ES-I3 (cell line): ENCODE measurements around the gene PSMD7.

Source experiments
- H3K36me3 ChIP-seq: 2 replicates; pipeline ENCODE4 v1.6.1; 2013; ENCODE audit warnings: mild to moderate bottlenecking, low read length, control low read depth, moderate library complexity; ENCODE audit not compliant: insufficient read depth
- H3K4me1 ChIP-seq: 2 replicates; pipeline ENCODE4 v1.6.1; 2013; ENCODE audit warnings: mild to moderate bottlenecking, control low read depth, low read length; ENCODE audit not compliant: insufficient read depth
- H3K9ac ChIP-seq: 2 replicates; pipeline ENCODE4 v1.6.1; 2013; ENCODE audit warnings: low read depth, mild to moderate bottlenecking, low read length, moderate library complexity
- H3K9me3 ChIP-seq: 2 replicates; pipeline ENCODE4 v1.6.1; 2013; ENCODE audit warnings: mild to moderate bottlenecking, low read length, moderate library complexity; ENCODE audit not compliant: control insufficient read depth, insufficient read depth

Gene PSMD7

DNA sequence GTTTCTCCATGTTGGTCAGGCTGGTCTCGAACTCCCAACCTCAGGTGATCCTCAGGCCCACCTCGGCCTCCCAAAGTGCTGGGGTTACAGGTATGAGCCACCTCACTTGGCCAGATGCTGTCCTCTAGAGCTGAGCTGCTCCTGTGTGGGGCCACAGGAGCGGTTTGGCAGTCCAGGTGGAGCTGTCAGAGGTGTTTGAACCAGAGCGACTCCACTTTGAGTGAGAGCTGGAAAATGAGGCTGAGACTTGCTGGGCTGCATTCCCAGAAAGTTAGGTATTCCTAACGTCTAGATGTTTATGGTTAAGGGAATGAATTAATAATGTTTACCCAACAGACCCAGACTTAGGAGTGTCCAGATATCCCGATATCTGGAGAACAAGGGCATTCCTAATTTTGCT lies 16.8 kb upstream of the PSMD7 start:
- peaks cover 13% of the 10 kb centered on the region for H3K4me1 ChIP-seq
- H3K36me3 ChIP-seq, result no peaks in the 10 kb centered on the region
- no peaks in the 10 kb centered on the region; the same call in 1 of the 2 replicates for H3K9me3 ChIP-seq
- no peak overlapping the region for H3K9ac ChIP-seq

DNA sequence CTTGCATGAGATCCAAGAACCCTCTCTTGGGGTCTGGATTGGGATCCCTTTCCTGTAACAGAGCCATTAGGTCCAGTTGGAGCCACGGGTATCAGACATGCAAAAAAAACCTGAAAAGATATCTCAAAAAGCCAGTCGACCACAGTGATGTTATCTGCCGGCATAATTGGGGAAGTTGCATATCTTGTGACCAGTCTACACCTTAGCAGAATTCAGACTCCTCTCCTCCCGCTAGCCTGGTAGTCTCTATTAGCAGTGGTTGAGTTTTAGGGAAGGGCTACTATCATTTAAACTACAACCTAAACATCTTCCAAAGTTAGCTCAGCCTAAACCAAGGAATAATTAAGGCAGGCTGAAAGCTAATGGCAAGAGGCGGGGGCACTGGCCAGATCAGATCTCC lies 16.2 kb upstream of the PSMD7 start:
- Histone ChIP-seq H3K36me3 (no peaks in the 10 kb centered on the region), H3K9me3 (no peaks in the 10 kb centered on the region; the same call in 1 of the 2 replicates), H3K9ac (no peak overlapping the region), H3K4me1 (peaks cover 13% of the 10 kb centered on the region)

DNA sequence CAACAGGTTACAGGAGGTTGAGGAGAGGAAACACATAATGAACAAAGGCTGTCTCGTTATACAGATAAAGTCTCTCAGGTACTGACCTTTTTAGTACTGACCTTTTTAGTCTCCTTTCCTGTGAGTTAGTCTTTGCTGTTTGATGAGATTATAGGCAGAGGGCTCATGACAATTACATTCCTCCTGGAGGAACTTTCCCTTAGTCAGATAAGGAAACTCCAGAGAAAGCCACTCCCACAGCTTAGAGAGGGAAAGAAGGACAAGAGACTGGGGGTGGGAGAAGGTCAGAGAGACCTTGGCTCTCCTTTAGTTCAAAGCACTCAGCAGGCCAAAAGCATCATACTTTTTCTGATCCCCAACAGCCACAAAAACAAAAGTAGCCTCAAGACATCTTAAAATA lies 15.3 kb upstream of the PSMD7 start:
- Histone ChIP-seq H3K4me1 (peaks cover 13% of the 10 kb centered on the region), H3K9ac (no peak overlapping the region), H3K36me3 (no peaks in the 10 kb centered on the region), H3K9me3 (no peaks in the 10 kb centered on the region; the same call in 1 of the 2 replicates)

DNA sequence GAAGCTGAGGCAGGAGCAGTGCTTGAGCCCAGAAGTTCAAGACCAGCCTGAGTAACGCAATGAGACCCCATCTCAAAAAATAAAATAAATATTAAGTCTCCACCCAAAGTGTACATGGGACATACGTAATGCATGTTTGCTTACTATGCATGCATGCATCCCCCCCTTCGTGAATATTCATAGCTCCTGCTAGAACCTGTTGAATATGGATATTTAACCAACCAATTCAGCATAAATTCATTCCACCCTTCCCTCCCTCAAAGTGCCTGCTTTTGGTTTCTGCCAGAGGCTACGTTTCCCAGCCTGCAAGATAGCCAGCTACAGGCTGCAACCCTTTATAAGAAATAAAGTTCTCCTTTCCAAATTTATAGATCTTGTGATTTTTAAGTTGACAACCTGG lies 12.9 kb upstream of the PSMD7 start:
- no peak overlapping the region for H3K9ac ChIP-seq
- no peaks in the 10 kb centered on the region; the same call in 1 of the 2 replicates for H3K9me3 ChIP-seq
- peaks cover 8% of the 10 kb centered on the region for H3K4me1 ChIP-seq
- no peaks in the 10 kb centered on the region for H3K36me3 ChIP-seq

DNA sequence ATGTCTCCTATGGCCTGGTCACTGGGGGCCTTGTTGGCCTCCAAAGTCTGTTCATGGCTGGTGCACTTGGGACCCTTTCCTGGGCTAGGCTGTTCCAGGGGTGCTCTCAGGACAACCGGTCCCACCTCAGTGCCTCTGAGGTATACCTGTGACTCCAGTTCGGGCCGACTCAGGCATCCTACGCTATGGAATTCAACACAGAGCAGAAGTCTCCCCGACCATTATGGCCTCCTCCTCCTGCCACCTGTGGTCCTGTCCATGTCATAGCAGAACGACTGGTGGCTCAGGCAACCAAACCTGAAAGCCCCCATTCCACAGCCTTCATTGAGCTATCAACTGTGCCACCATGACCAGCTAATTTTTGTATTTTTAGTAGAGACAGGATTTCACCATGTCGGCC lies 8.5 kb upstream of the PSMD7 start:
- Histone ChIP-seq H3K9me3 (no peaks in the 10 kb centered on the region; the same call in 1 of the 2 replicates), H3K36me3 (no peaks in the 10 kb centered on the region), H3K9ac (no peak overlapping the region), H3K4me1 (no peaks in the 10 kb centered on the region)

DNA sequence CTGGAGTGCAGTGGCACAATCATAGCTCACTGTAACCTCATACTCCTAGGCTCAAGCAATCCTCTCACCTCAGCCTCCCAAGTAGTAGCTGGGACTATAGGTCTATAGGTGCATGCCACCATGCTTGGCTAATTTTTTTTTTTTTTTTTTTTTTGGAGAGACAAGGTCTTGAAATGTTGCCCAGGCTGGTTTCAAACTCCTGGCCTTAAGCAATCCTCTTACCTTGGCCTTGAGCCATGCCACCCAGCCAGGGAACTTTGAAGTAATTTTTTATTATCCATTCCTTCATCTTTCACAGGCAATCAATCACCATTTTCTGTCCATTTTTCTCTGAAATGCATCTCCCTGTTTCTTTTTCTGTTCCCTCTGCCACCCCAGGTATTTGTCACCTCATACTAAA lies 6.3 kb upstream of the PSMD7 start:
- no peaks in the 10 kb centered on the region for H3K36me3 ChIP-seq
- no peaks in the 10 kb centered on the region for H3K4me1 ChIP-seq
- no peaks in the 10 kb centered on the region for H3K9me3 ChIP-seq
- no peak overlapping the region for H3K9ac ChIP-seq

DNA sequence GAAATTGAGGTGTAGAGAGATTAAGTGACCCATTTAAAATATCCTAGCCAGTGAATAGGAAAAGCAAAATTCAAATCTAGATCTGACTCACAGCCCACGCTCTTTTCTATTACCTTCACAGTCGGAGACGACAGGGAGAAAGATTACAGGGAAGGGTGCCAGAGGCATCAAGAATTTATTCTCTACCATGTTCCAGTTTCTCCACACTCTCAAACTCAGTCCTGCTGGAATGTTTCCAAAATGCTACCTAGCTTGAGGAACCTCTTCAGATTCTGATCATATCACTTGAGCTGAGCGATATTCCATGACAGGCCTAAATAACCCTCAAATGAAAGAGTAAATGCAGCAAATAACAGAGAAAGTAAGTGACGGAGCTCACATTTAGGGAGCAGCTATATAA lies 5.4 kb upstream of the PSMD7 start:
- Histone ChIP-seq H3K9ac (no peak overlapping the region), H3K4me1 (no peaks in the 10 kb centered on the region), H3K9me3 (no peaks in the 10 kb centered on the region), H3K36me3 (no peaks in the 10 kb centered on the region)

DNA sequence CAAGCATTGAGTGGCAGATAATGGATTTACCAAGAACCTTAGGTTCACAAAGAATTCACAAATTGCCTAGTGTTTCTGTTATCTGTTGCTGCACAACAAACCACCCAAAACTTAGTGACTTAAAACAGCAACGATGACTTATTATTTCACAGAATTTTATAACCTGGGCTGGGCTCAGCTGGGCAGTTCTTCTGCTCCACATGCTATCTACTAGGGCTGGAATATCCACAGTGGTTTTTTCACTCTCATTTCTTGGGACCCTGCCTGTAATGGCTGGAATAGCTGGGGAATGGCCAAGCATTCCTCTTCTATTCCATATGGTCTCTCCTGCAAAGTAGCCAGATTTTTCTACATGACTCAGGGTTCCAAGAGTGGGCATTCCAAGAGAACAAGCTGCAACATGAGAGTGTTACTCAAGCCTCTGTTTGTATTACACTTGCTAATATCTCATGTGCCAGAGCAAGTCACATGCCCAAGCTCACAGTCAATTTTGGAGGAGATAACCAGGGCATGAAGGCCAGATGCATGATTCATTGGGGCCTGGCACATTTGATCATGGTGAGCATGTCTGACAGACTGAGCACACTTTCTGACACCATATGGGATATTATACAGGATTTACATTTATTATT lies 4.9 kb upstream of the PSMD7 start:
- H3K9me3 ChIP-seq, result no peaks in the 10 kb centered on the region
- no peak overlapping the region for H3K9ac ChIP-seq
- H3K36me3 ChIP-seq, result no peaks in the 10 kb centered on the region
- no peaks in the 10 kb centered on the region for H3K4me1 ChIP-seq

DNA sequence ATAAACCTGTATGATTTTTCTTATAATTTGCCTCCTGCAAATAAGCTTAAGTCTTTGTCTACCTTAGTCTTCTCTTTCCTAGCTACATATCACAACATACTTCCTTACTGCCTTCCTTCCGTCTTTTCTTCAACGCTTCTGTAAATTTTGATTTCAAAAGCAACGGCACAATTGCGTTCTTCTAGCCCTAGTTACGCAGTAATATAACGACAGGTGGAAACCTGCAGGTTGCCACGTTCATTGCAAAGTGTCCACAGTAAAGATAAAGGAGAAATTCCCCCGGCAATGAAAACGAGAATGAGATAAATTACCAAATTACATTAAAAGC lies 546 bp upstream of the PSMD7 start:
- H3K9me3 ChIP-seq, result no peaks in the 10 kb centered on the region

DNA sequence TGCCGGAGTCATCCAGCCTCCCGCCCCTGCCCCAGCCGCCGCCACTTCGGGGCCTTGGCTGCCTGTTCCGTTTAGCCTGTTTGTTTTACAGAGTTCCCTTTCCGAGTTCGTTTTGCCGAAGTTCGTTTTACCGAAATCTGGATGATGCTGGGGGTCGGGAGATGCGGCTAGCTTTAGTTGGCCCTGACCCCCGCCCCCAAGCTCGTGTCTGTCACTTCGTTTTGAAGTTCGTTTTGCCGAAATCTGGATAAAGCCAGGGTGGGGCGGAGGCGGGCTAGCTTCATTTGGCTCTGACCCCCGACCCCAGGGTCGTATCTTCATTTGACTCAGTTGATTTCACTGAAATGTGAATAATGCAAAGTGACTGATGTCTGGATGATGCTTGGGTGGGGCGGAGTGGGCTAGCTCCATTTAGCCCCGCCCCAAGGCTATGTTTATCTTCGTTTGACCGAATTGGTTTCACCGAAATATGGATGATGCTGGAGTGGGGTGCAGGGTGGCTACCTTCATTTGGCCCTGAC lies 591 bp downstream of the PSMD7 start:
- H3K9me3 ChIP-seq, result no peaks in the 10 kb centered on the region
- peaks cover 33% of the 10 kb centered on the region for H3K36me3 ChIP-seq
- no peaks in the 10 kb centered on the region for H3K4me1 ChIP-seq
- peak overlapping the region; percentile 98 for H3K9ac ChIP-seq

More for the DNA sequence above, 546 bp upstream of the PSMD7 start:
- H3K9ac ChIP-seq, result peak overlapping the region; percentile 98
- peaks cover 23% of the 10 kb centered on the region for H3K36me3 ChIP-seq
- no peaks in the 10 kb centered on the region for H3K4me1 ChIP-seq

DNA sequence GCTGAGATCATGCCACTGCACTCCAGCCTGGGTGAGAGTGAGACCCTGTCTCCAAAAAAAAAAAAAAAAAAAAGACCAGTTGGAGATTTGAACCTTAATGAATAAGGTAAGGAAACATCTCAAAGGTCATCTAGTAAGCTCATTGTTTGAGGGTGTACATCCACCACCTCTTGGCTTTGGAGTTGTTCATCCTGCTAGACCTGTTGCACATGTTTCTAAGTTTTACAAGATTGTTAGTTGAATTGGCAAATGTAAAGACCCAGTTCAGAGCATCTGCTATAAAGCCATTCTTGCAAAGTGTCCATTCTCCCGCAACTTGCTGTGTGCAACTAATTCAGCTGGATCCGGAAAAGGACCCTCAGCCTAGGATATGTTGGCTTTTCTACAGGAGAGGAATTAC lies 1.5 kb downstream of the PSMD7 start:
- Histone ChIP-seq H3K4me1 (no peaks in the 10 kb centered on the region), H3K9ac (peak overlapping the region; percentile 98), H3K36me3 (peaks cover 42% of the 10 kb centered on the region), H3K9me3 (no peaks in the 10 kb centered on the region)

DNA sequence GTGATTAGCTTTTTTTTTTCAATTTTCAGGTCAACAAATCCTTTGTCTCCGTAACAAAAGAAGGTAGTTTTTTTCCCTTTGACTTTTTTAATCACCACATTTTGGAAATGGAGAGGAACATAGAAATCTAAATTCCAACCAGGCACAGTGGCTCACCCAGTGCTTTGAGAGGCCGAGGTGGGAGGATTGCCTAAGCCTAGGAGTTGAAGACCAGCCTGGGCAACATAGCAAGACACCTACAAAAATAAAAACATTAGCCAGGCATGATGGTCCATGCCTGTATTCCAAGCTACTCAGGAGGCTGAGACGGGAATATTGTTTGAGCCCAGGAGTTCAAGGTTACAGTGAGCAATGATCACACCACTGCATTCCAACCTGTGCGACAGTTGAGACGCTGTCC lies 5.7 kb downstream of the PSMD7 start:
- Histone ChIP-seq H3K4me1 (no peaks in the 10 kb centered on the region), H3K9ac (no peak overlapping the region), H3K36me3 (peaks cover 69% of the 10 kb centered on the region), H3K9me3 (no peaks in the 10 kb centered on the region)

DNA sequence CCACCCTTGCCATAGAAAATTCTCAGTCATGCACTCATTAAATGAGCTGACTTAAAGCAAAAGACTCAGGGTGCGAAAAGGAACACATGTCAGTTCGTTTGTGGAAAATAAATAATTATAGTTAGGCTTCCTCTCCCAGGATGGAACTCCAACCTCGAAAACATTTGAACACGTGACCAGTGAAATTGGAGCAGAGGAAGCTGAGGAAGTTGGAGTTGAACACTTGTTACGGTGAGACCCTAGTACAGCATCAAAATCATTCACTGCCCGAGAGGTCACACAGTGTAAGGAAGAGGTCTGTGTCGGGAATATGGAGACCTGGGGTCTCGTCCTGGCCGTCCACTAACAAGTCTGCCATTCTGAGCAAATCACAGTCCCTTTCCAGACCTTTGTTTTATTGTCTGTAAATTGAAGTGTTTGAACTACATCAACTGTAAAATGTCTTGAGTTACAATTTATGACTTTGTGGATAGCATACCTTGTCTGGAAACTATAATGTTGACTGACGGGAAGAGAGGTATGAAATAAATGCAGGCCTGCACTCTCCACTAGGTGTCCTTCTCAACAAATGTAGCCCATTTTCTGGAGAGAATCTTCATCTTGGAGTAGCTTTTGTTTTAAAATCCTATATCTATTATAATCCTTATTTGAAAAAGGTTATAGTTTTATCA lies 7.7 kb downstream of the PSMD7 start:
- no peaks in the 10 kb centered on the region for H3K9me3 ChIP-seq
- H3K9ac ChIP-seq, result no peak overlapping the region
- no peaks in the 10 kb centered on the region for H3K4me1 ChIP-seq
- peaks cover 62% of the 10 kb centered on the region for H3K36me3 ChIP-seq

DNA sequence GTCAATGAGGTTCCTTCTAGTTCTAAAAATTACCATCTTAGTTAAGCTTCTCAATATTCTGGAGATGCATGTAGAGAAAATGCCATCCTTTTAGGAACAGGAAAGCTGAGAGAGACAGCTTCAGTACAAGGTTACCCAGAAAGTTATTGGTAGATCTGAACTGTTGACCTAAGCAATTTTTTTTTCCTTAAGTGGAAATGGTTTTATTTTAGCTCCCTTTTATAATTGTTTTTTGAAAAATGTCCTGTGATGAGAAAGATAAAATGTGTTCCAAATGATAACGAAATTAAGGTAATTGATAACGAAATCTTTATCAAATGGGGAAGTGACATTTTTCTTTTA lies 8.2 kb downstream of the PSMD7 start:
- no peaks in the 10 kb centered on the region for H3K4me1 ChIP-seq
- no peaks in the 10 kb centered on the region for H3K9me3 ChIP-seq
- no peak overlapping the region for H3K9ac ChIP-seq
- H3K36me3 ChIP-seq, result peaks cover 59% of the 10 kb centered on the region

DNA sequence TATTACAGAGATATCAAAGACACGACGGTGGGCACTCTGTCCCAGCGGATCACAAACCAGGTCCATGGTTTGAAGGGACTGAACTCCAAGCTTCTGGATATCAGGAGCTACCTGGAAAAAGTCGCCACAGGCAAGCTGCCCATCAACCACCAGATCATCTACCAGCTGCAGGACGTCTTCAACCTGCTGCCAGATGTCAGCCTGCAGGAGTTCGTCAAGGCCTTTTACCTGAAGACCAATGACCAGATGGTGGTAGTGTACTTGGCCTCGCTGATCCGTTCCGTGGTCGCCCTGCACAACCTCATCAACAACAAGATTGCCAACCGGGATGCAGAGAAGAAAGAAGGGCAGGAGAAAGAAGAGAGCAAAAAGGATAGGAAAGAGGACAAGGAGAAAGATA lies 8.7 kb downstream of the PSMD7 start:
- Histone ChIP-seq H3K36me3 (peaks cover 54% of the 10 kb centered on the region), H3K9me3 (no peaks in the 10 kb centered on the region), H3K9ac (no peak overlapping the region), H3K4me1 (no peaks in the 10 kb centered on the region)
